Neuronal stem cell (in vitro differentiated cells): ENCODE data around the gene ABHD16A.
A peak's percentile ranks its signal among the peaks of the same experiment; 100 is the strongest.

Experiments used
- DNase-seq: peaks from one replicate; pipeline ENCODE4 v3.0.0-alpha.2; 2013; ENCODE audit warnings: low spot score
- H2AFZ ChIP-seq: one replicate; pipeline ENCODE4 v1.6.1; 2013; ENCODE audit warnings: mild to moderate bottlenecking, low read length, inconsistent platforms
- H2AK5ac ChIP-seq: 2 replicates; pipeline ENCODE4 v1.6.1; 2013; ENCODE audit warnings: low read depth, mild to moderate bottlenecking, inconsistent platforms, low read length, moderate library complexity, mixed read lengths
- H2BK120ac ChIP-seq: 2 replicates; pipeline ENCODE4 v1.6.1; 2013; ENCODE audit warnings: low read depth, mild to moderate bottlenecking, inconsistent platforms, low read length, moderate library complexity, mixed read lengths
- H2BK12ac ChIP-seq: one replicate; pipeline ENCODE4 v1.6.1; 2013; ENCODE audit warnings: low read length, inconsistent platforms
- H2BK15ac ChIP-seq: 2 replicates; pipeline ENCODE4 v1.6.1; 2013; ENCODE audit warnings: mild to moderate bottlenecking, low read length, inconsistent platforms, mixed read lengths
- H2BK5ac ChIP-seq: one replicate; pipeline ENCODE4 v1.6.1; 2013; ENCODE audit warnings: inconsistent platforms, mild to moderate bottlenecking, low read length, moderate library complexity
- H3K14ac ChIP-seq: one replicate; pipeline ENCODE4 v1.6.1; 2013; ENCODE audit warnings: low read length, inconsistent platforms
- H3K18ac ChIP-seq: 2 replicates; pipeline ENCODE4 v1.6.1; 2013; ENCODE audit warnings: low read length, inconsistent platforms
- H3K23ac ChIP-seq: 2 replicates; pipeline ENCODE4 v1.6.1; 2013; ENCODE audit warnings: low read depth, mild to moderate bottlenecking, mixed read lengths, low read length, inconsistent platforms; ENCODE audit not compliant: poor library complexity
- H3K27ac ChIP-seq: replicated peaks from 3 replicates; pipeline ENCODE4 v1.5.1; 2013; ENCODE audit warnings: low read length, inconsistent platforms
- H3K27me3 ChIP-seq, 3 experiments: 2 replicates each; pipeline ENCODE4 v1.6.1; 2013; ENCODE audit warnings: low read length in 3 of 3, mild to moderate bottlenecking in 2 of 3, inconsistent platforms in 1 of 3, low read depth in 1 of 3, mixed read lengths in 1 of 3, moderate library complexity in 1 of 3; ENCODE audit not compliant: control insufficient read depth in 3 of 3, insufficient read depth in 3 of 3
- H3K36me3 ChIP-seq, 2 donors: replicated peaks in 1 of 2; 2 replicates each; pipeline ENCODE4 v1.6.1; 2013; ENCODE audit warnings: low read length in 2 of 2; ENCODE audit not compliant: control insufficient read depth in 2 of 2, insufficient read depth in 2 of 2
- H3K4ac ChIP-seq: 2 replicates; pipeline ENCODE4 v1.6.1; 2013; ENCODE audit warnings: inconsistent platforms, mild to moderate bottlenecking, low read length, moderate library complexity
- H3K4me1 ChIP-seq, 2 donors: 1 replicate in 1 of 2; 2 replicates in 1 of 2; pipeline ENCODE4 v1.6.1; 2013; ENCODE audit warnings: low read length in 2 of 2, low read depth in 1 of 2; ENCODE audit not compliant: control insufficient read depth in 2 of 2, insufficient read depth in 1 of 2
- H3K4me2 ChIP-seq: one replicate; pipeline ENCODE4 v1.6.1; 2013; ENCODE audit warnings: mild to moderate bottlenecking, low read length, inconsistent platforms; ENCODE audit not compliant: insufficient read depth, poor library complexity, severe bottlenecking
- H3K4me3 ChIP-seq, 2 donors: 2 replicates each; pipeline ENCODE4 v1.5.1; 2013; ENCODE audit warnings: low read length in 2 of 2, mild to moderate bottlenecking in 2 of 2, inconsistent platforms in 1 of 2, moderate library complexity in 1 of 2
- H3K79me1 ChIP-seq: one replicate; pipeline ENCODE4 v1.6.1; 2013; ENCODE audit warnings: low read depth, mild to moderate bottlenecking, inconsistent platforms, low read length, moderate library complexity
- H3K9ac ChIP-seq: one replicate; pipeline ENCODE4 v1.6.1; 2013; ENCODE audit warnings: mild to moderate bottlenecking, low read depth, low read length, inconsistent platforms; ENCODE audit not compliant: poor library complexity
- H3K9me3 ChIP-seq, 2 donors: replicated peaks in 1 of 2; 2 replicates each; pipeline versions ENCODE3 to v1.6.1; 2013; ENCODE audit warnings: low read length in 2 of 2, mild to moderate bottlenecking in 2 of 2, inconsistent platforms in 1 of 2, low read depth in 1 of 2, mixed read lengths in 1 of 2, moderate library complexity in 1 of 2; ENCODE audit not compliant: control insufficient read depth in 2 of 2, insufficient read depth in 1 of 2
- H4K8ac ChIP-seq: one replicate; pipeline ENCODE4 v1.6.1; 2013; ENCODE audit warnings: low read depth, mild to moderate bottlenecking, inconsistent platforms, low read length, moderate library complexity
- H4K91ac ChIP-seq: one replicate; pipeline ENCODE4 v1.6.1; 2013; ENCODE audit warnings: low read length, low read depth, mild to moderate bottlenecking, inconsistent platforms; ENCODE audit not compliant: poor library complexity
- WGBS, 2 donors: extraction: QIAGEN DNeasy Blood & Tissue Kit; methylation state at CpG; one replicate each; pipeline ENCODE4 v1.1.7; 2013; ENCODE audit warnings: missing lambda C conversion rate in 2 of 2, mixed read lengths in 1 of 2; ENCODE audit not compliant: insufficient read length in 2 of 2, insufficient replicate concordance in 1 of 2; ENCODE audit errors: extremely low coverage in 2 of 2; 5-methylcytosine and 5-hydroxymethylcytosine counted together

ABHD16A gene

GRCh38 chr6:31737315-31737990 lies 34.3 kb upstream of the ABHD16A start:
- H2AFZ ChIP-seq: no peak overlapping the region
- no peak overlapping the region for H3K23ac ChIP-seq
- H2BK15ac ChIP-seq: no peak overlapping the region
- no peak overlapping the region for H3K9ac ChIP-seq
- no CpG with 5 or more reads among the region's 7 CpGs for WGBS, 2 donors
- peaks cover 10% of the 10 kb centered on the region for H3K79me1 ChIP-seq
- no peak overlapping the region for H3K14ac ChIP-seq
- H3K27me3 ChIP-seq: no peaks in the 10 kb centered on the region
- peaks cover 30 to 36% of the 10 kb centered on the region in 2 donors for H3K4me1 ChIP-seq
- DNase-seq: peak; percentile 65
- peak overlapping the region; percentile 12 for H3K4me2 ChIP-seq
- H3K4ac ChIP-seq: no peak overlapping the region
- H3K9me3 ChIP-seq: no peaks in the 10 kb centered on the region
- H4K8ac ChIP-seq: no peak overlapping the region
- H2BK5ac ChIP-seq: peak overlapping the region; percentile 85
- H2BK120ac ChIP-seq: peak overlapping the region; percentile 12
- H3K18ac ChIP-seq: no peak overlapping the region
- peak overlapping the region; percentile 88 for H3K27ac ChIP-seq
- H4K91ac ChIP-seq: no peak overlapping the region
- peak overlapping the region in 1 of 2 donors; percentile 67 for H3K4me3 ChIP-seq
- H3K36me3 ChIP-seq: peaks cover 20 to 42% of the 10 kb centered on the region in 2 donors
- no peak overlapping the region for H2AK5ac ChIP-seq
- H2BK12ac ChIP-seq: no peak overlapping the region

- Histone ChIP-seq H2BK15ac (peak overlapping the region; percentile 76), H3K27me3 (no peaks in the 10 kb centered on the region), H3K36me3 (peaks cover 21 to 42% of the 10 kb centered on the region in 2 donors), H2BK120ac (peak overlapping the region; percentile 98), H2BK5ac (peak overlapping the region; percentile 85), H4K8ac (no peak overlapping the region), H2BK12ac (peak overlapping the region; percentile 91), H3K18ac (peak overlapping the region; percentile 95), H3K9me3 (no peaks in the 10 kb centered on the region), H3K4ac (peak overlapping the region; percentile 5), H3K14ac (peak overlapping the region; percentile 39), H3K4me3 (peak overlapping the region; percentile 67 to 90), H3K4me2 (peak overlapping the region; percentile 42), H3K9ac (no peak overlapping the region), H2AFZ (peak overlapping the region; percentile 78), H3K4me1 (peaks cover 30 to 36% of the 10 kb centered on the region in 2 donors), H3K23ac (no peak overlapping the region), H3K27ac (peak overlapping the region; percentile 88), H4K91ac (peak overlapping the region; percentile 97), H2AK5ac (peak overlapping the region; percentile 90), H3K79me1 (peaks cover 10% of the 10 kb centered on the region)
- DNase-seq: peak; percentile 18
- WGBS, 2 donors: no CpG with 5 or more reads among the region's 10 CpGs
These were observed 33.7 kb upstream of the ABHD16A start for GRCh38 chr6:31736768-31737314.

- H2BK5ac ChIP-seq: peak within 1 kb of the TSS; percentile 85
- H4K8ac ChIP-seq: no peak within 1 kb of the TSS
- peak; percentile 69 for DNase-seq
- peak within 1 kb of the TSS; percentile 88 for H3K27ac ChIP-seq
- H3K27me3 ChIP-seq: no peaks in the 10 kb centered on the region
- H2AK5ac ChIP-seq: peak within 1 kb of the TSS; percentile 90
- peak within 1 kb of the TSS; percentile 67 to 90 for H3K4me3 ChIP-seq
- peak within 1 kb of the TSS; percentile 76 for H2BK15ac ChIP-seq
- H2AFZ ChIP-seq: peak within 1 kb of the TSS; percentile 78
- peak within 1 kb of the TSS; percentile 97 for H4K91ac ChIP-seq
- H3K4me1 ChIP-seq: peaks cover 30 to 36% of the 10 kb centered on the region in 2 donors
- peak within 1 kb of the TSS; percentile 89 for H3K4me2 ChIP-seq
- H3K9me3 ChIP-seq: no peaks in the 10 kb centered on the region
- H3K79me1 ChIP-seq: peaks cover 10% of the 10 kb centered on the region
- no CpG with 5 or more reads among the region's 24 CpGs for WGBS, 2 donors
- H3K4ac ChIP-seq: peak within 1 kb of the TSS; percentile 5
- H3K14ac ChIP-seq: peak within 1 kb of the TSS; percentile 39
- H3K9ac ChIP-seq: peak within 1 kb of the TSS; percentile 87
- peak within 1 kb of the TSS; percentile 98 for H2BK120ac ChIP-seq
- peak within 1 kb of the TSS; percentile 90 for H3K23ac ChIP-seq
- peak within 1 kb of the TSS; percentile 95 for H3K18ac ChIP-seq
- H3K36me3 ChIP-seq: peaks cover 25 to 42% of the 10 kb centered on the region in 2 donors
- peak within 1 kb of the TSS; percentile 91 for H2BK12ac ChIP-seq
These were observed 33.1 kb upstream of the ABHD16A start, which contains the start of gene CLIC1 for GRCh38 chr6:31736021-31736767. Gene CLIC1, minus strand, starts transcription at chr6:31736530. Its CDS starts 230 bp downstream, at chr6:31736300.
